ENCODE measurements around the gene SLC6A6.

The SLC6A6 gene

DNA sequence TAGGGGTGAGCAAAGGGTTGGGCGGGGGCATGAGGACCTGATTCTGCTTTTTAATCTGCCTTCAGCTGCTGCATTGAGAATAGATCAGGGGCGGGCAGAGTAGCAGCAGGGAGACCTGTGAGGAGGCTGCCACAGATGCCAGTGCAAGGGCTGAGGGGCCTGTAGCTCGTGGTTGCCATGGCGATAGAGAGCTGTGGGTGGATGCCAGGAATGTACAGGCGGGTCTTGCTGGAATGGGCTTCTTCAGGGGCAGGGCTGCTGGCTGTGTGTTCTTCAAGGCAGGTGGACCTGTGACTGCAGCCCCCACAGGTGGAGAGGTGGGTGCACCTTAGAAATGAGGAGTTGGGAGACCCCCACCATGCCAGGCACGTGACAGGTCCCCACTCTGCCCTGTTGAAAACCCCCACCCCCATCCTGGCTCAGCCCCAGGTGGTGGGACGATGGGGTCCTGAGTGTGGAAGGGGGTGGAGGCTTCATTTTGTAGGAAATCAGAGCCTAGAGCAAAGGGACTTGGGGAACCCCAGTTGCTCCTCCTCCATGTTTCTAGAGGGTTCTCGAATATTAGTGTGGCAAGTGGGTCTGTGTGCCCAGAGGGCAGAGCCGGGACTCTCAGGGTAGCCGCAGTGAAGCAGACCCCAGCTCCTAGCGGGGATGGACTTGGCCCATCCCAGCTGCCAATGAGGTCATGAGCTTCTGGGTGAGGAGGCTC, 38.3 kb downstream of the SLC6A6 start:
- H2AK5ac ChIP-seq (ENCODE audit: low read length) = no peak overlapping the region
- H3K4me2 ChIP-seq (ENCODE audit: low read length) = no peak overlapping the region
- H3K18ac ChIP-seq (ENCODE audit: low read length) = no peak overlapping the region
- H3K23ac ChIP-seq (ENCODE audit: low read length) = no peak overlapping the region
- no CpG with 5 or more reads among the region's 11 CpGs for WGBS (ENCODE audit: extremely low coverage, insufficient coverage, low lambda C conversion rate)
- no peak overlapping the region for H3K27ac ChIP-seq (ENCODE audit: low read depth, low read length)
- peaks cover 6% of the 10 kb centered on the region for H3K4me1 ChIP-seq (ENCODE audit: control insufficient read depth, low read depth, low read length)
- H3K79me2 ChIP-seq (ENCODE audit: control insufficient read depth, insufficient read depth, low read length) = peaks cover 34% of the 10 kb centered on the region
- H3K56ac ChIP-seq (ENCODE audit: low read length) = no peak overlapping the region
- H3K9ac ChIP-seq (ENCODE audit: low read length) = no peak overlapping the region
- no peaks in the 10 kb centered on the region for H3K27me3 ChIP-seq (ENCODE audit: insufficient read depth, low read length, poor library complexity)
- no peak overlapping the region for H3K4ac ChIP-seq (ENCODE audit: low read depth, low read length)
- H3K4me3 ChIP-seq (ENCODE audit: low read length) = no peak overlapping the region
- peaks cover 45% of the 10 kb centered on the region for H3K79me1 ChIP-seq (ENCODE audit: low read length)
- no peak overlapping the region for H2BK120ac ChIP-seq (ENCODE audit: low read depth, low read length)
- peak; percentile 89 for DNase-seq
- H2BK15ac ChIP-seq (replicated peaks; ENCODE audit: low read depth) = no peak overlapping the region
- H4K8ac ChIP-seq (ENCODE audit: low read depth, low read length) = no peak overlapping the region
- H2BK5ac ChIP-seq (ENCODE audit: low read length) = no peak overlapping the region
- H4K5ac ChIP-seq (ENCODE audit: low read length) = no peak overlapping the region
- peaks cover 3% of the 10 kb centered on the region for H3K36me3 ChIP-seq (ENCODE audit: control insufficient read depth, insufficient read depth, low read length)

GRCh38 chr3:14441240-14441919, 39.0 kb downstream of the SLC6A6 start:
- H3K23ac ChIP-seq (ENCODE audit: low read length) = no peak overlapping the region
- no peak overlapping the region for H3K18ac ChIP-seq (ENCODE audit: low read length)
- peak overlapping the region; percentile 38 for H2AK5ac ChIP-seq (ENCODE audit: low read length)
- no peak overlapping the region for H2BK15ac ChIP-seq (replicated peaks; ENCODE audit: low read depth)
- no peak overlapping the region for H4K5ac ChIP-seq (ENCODE audit: low read length)
- peaks cover 10% of the 10 kb centered on the region for H3K36me3 ChIP-seq (ENCODE audit: control insufficient read depth, insufficient read depth, low read length)
- peaks cover 48% of the 10 kb centered on the region for H3K79me1 ChIP-seq (ENCODE audit: low read length)
- H4K8ac ChIP-seq (ENCODE audit: low read depth, low read length) = no peak overlapping the region
- peaks cover 33% of the 10 kb centered on the region for H3K79me2 ChIP-seq (ENCODE audit: control insufficient read depth, insufficient read depth, low read length)
- no peak overlapping the region for H2BK120ac ChIP-seq (ENCODE audit: low read depth, low read length)
- no peak overlapping the region for H3K4me3 ChIP-seq (ENCODE audit: low read length)
- H3K27ac ChIP-seq (ENCODE audit: low read depth, low read length) = no peak overlapping the region
- H3K9ac ChIP-seq (ENCODE audit: low read length) = no peak overlapping the region
- peaks cover 6% of the 10 kb centered on the region for H3K4me1 ChIP-seq (ENCODE audit: control insufficient read depth, low read depth, low read length)
- no peaks in the 10 kb centered on the region for H3K27me3 ChIP-seq (ENCODE audit: insufficient read depth, low read length, poor library complexity)
- no peak overlapping the region for H3K4me2 ChIP-seq (ENCODE audit: low read length)
- H3K56ac ChIP-seq (ENCODE audit: low read length) = peak overlapping the region; percentile 70
- peak; percentile 46 for DNase-seq
- no CpG with 5 or more reads among the region's 18 CpGs for WGBS (ENCODE audit: extremely low coverage, insufficient coverage, low lambda C conversion rate)
- H2BK5ac ChIP-seq (ENCODE audit: low read length) = no peak overlapping the region
- H3K4ac ChIP-seq (ENCODE audit: low read depth, low read length) = no peak overlapping the region

DNA sequence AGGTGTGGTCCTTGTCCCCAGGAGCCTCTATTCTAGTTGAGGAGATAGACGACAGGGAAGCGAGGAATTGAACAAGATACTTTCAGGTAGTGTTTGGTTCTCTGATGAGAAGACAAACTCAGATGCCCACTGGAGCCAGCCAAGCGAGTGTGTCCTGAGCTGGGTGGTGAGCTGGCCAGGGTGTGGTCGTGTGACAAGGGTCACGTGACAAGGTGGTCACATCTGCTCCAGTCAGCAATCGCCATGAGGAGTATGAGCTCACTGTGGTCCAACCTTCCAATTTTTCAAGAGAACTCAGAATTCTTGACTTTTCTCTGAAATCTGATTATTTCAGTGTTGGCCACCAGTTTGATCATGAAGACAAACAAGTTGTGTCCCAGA, 39.5 kb downstream of the SLC6A6 start:
- Histone ChIP-seq H4K8ac (ENCODE audit: low read depth, low read length) (no peak overlapping the region), H3K18ac (ENCODE audit: low read length) (no peak overlapping the region), H2BK120ac (ENCODE audit: low read depth, low read length) (no peak overlapping the region), H3K23ac (ENCODE audit: low read length) (no peak overlapping the region), H3K36me3 (ENCODE audit: control insufficient read depth, insufficient read depth, low read length) (peaks cover 11% of the 10 kb centered on the region), H3K4me3 (ENCODE audit: low read length) (no peak overlapping the region), H3K56ac (ENCODE audit: low read length) (peak overlapping the region; percentile 70), H2AK5ac (ENCODE audit: low read length) (no peak overlapping the region), H4K5ac (ENCODE audit: low read length) (no peak overlapping the region), H3K27me3 (ENCODE audit: insufficient read depth, low read length, poor library complexity) (no peaks in the 10 kb centered on the region), H3K79me2 (ENCODE audit: control insufficient read depth, insufficient read depth, low read length) (peaks cover 28% of the 10 kb centered on the region), H3K4me1 (ENCODE audit: control insufficient read depth, low read depth, low read length) (peaks cover 6% of the 10 kb centered on the region), H3K9ac (ENCODE audit: low read length) (no peak overlapping the region), H2BK5ac (ENCODE audit: low read length) (no peak overlapping the region), H3K4ac (ENCODE audit: low read depth, low read length) (no peak overlapping the region), H3K79me1 (ENCODE audit: low read length) (peaks cover 43% of the 10 kb centered on the region), H2BK15ac (replicated peaks; ENCODE audit: low read depth) (no peak overlapping the region), H3K4me2 (ENCODE audit: low read length) (no peak overlapping the region), H3K27ac (ENCODE audit: low read depth, low read length) (no peak overlapping the region)
- DNase-seq = no peak
- WGBS (ENCODE audit: extremely low coverage, insufficient coverage, low lambda C conversion rate) = no CpG with 5 or more reads among the region's 6 CpGs

DNA sequence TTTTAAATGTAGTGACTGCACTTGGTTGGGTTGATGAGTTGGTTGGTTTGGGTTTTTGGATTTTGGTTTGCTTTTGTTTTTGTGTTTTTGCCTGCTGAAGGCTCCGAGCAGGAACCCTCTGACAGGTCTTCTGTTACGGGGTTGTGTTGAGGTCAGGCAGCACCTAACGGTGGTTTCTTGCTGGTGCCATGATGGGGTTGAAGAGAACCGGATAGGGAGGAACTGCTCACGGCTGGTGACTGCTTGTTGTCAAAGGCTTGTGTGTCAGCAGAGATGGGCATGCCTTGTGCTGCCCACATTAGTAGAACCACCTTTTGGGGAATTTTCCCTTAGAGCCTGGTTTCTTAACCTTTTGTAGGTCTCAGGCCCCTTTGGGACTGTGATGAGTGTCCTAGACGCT, 42.0 kb downstream of the SLC6A6 start:
- no peak overlapping the region for H4K8ac ChIP-seq (ENCODE audit: low read depth, low read length)
- no peak overlapping the region for H3K23ac ChIP-seq (ENCODE audit: low read length)
- no peaks in the 10 kb centered on the region for H3K27me3 ChIP-seq (ENCODE audit: insufficient read depth, low read length, poor library complexity)
- no peak overlapping the region for H3K4ac ChIP-seq (ENCODE audit: low read depth, low read length)
- H3K56ac ChIP-seq (ENCODE audit: low read length) = no peak overlapping the region
- peaks cover 19% of the 10 kb centered on the region for H3K79me2 ChIP-seq (ENCODE audit: control insufficient read depth, insufficient read depth, low read length)
- H4K5ac ChIP-seq (ENCODE audit: low read length) = no peak overlapping the region
- no peak overlapping the region for H3K4me3 ChIP-seq (ENCODE audit: low read length)
- peaks cover 6% of the 10 kb centered on the region for H3K4me1 ChIP-seq (ENCODE audit: control insufficient read depth, low read depth, low read length)
- no peak for DNase-seq
- H3K18ac ChIP-seq (ENCODE audit: low read length) = no peak overlapping the region
- peaks cover 19% of the 10 kb centered on the region for H3K36me3 ChIP-seq (ENCODE audit: control insufficient read depth, insufficient read depth, low read length)
- peaks cover 35% of the 10 kb centered on the region for H3K79me1 ChIP-seq (ENCODE audit: low read length)
- H2BK5ac ChIP-seq (ENCODE audit: low read length) = no peak overlapping the region
- H2BK120ac ChIP-seq (ENCODE audit: low read depth, low read length) = no peak overlapping the region
- no peak overlapping the region for H3K9ac ChIP-seq (ENCODE audit: low read length)
- H3K27ac ChIP-seq (ENCODE audit: low read depth, low read length) = no peak overlapping the region
- no CpG with 5 or more reads among the region's 6 CpGs for WGBS (ENCODE audit: extremely low coverage, insufficient coverage, low lambda C conversion rate)
- no peak overlapping the region for H2AK5ac ChIP-seq (ENCODE audit: low read length)
- no peak overlapping the region for H3K4me2 ChIP-seq (ENCODE audit: low read length)
- H2BK15ac ChIP-seq (replicated peaks; ENCODE audit: low read depth) = no peak overlapping the region

GRCh38 chr3:14445773-14446172, 43.4 kb downstream of the SLC6A6 start:
- H3K27me3 ChIP-seq (ENCODE audit: insufficient read depth, low read length, poor library complexity) = no peaks in the 10 kb centered on the region
- H2BK5ac ChIP-seq (ENCODE audit: low read length) = no peak overlapping the region
- no peak overlapping the region for H3K9ac ChIP-seq (ENCODE audit: low read length)
- WGBS (ENCODE audit: extremely low coverage, insufficient coverage, low lambda C conversion rate) = no CpG with 5 or more reads among the region's 4 CpGs
- H3K18ac ChIP-seq (ENCODE audit: low read length) = no peak overlapping the region
- H4K5ac ChIP-seq (ENCODE audit: low read length) = no peak overlapping the region
- DNase-seq = no peak
- no peak overlapping the region for H2AK5ac ChIP-seq (ENCODE audit: low read length)
- no peak overlapping the region for H4K8ac ChIP-seq (ENCODE audit: low read depth, low read length)
- H3K79me1 ChIP-seq (ENCODE audit: low read length) = peaks cover 28% of the 10 kb centered on the region
- peaks cover 5% of the 10 kb centered on the region for H3K4me1 ChIP-seq (ENCODE audit: control insufficient read depth, low read depth, low read length)
- H3K4ac ChIP-seq (ENCODE audit: low read depth, low read length) = no peak overlapping the region
- H3K79me2 ChIP-seq (ENCODE audit: control insufficient read depth, insufficient read depth, low read length) = peaks cover 13% of the 10 kb centered on the region
- H3K23ac ChIP-seq (ENCODE audit: low read length) = no peak overlapping the region
- no peak overlapping the region for H2BK120ac ChIP-seq (ENCODE audit: low read depth, low read length)
- H3K56ac ChIP-seq (ENCODE audit: low read length) = no peak overlapping the region
- H3K27ac ChIP-seq (ENCODE audit: low read depth, low read length) = no peak overlapping the region
- H3K4me2 ChIP-seq (ENCODE audit: low read length) = no peak overlapping the region
- H2BK15ac ChIP-seq (replicated peaks; ENCODE audit: low read depth) = no peak overlapping the region
- no peak overlapping the region for H3K4me3 ChIP-seq (ENCODE audit: low read length)
- peaks cover 22% of the 10 kb centered on the region for H3K36me3 ChIP-seq (ENCODE audit: control insufficient read depth, insufficient read depth, low read length)
